ENCODE measurements around the gene PDE4D.
A peak's percentile ranks its signal among the peaks of the same experiment; 100 is the strongest.

Gene PDE4D

DNA sequence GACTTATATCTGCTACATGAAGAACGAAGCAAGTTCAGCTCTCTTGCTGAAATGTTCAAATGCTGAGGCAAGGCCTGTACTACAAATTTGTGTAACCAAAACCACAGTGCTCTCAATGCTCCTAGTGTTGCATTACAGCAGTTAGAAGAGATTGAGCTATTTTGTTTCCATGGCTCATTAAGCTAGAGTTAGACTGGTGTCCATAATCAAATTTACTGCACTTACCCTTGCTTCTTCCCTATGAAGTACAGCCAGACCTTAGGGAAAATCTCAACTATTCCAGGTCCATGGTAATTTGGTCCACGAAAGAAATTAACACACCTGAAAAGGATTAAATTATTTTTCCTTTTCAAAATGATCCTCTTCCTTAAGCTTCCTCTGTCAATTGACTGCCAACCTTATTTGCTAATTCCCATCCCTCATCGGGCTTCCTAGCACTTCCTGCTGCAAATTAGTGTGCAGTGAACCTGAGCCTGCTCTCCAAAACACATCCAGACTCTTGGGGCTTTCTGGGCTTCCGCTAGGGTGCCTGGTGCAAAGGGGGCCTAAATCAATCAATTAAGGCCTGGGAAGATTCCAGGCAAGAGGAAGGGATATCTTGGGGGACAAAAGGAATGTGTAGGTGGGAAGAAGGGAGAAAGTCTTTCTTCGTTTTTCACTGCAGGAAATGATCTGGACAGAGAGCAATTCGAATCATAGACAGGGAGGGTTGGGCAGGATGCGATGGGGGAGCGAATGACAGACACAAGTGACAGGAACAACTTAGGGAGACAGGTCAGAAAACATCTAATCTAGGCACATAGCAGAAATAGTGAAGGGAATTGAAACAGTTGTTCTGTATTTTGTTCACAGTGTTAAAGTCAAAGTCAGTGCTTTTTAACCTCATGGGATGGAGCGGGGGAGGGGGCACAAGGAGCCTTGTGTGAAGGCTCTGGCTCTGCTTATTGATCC lies 768.2 kb downstream of the PDE4D start:
- peak; percentile 47 for DNase-seq

DNA sequence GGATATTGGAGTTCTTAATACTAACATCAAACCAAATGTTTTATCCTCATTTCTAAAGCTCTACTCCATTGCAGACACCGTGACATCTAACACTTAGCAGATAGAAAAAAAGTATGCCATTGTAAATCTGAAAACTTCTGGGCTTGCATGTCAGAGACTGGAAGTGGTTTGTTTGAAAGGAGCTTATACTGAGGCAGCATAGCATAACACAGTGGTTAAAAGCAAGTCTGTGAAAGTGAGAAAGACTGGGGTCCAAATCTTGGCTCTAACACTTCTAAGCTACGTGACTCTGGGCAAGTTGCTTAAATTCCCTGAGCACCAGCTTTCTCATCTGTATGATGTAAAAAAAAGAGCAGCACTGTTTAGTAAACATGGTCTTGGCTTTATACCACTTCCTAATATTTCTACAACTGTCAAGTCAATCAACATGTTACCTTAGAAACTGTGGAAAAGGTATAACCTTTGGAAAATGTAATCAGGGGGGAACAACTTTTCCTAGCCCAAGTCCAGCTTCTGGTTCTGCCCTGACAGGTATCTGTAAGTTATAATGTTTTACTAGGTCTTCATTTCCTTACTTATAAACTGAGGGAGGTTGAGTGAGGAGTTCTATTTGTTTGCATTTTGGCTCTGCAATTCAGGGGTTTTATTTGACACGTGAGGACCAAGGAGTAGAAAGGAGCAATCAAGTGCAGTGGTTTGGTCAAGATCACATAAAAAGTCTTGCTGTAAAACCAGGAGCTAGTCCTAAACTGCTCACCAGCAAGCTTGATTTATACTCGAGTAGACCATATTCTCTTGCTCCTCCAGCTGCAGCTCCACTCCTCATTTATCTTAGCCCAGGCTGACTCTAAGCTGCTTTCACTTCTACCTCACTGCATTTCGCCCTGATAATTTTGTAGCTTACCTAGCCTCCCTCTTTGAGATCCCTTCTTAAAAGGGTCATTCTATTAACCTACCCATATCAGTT lies 769.6 kb downstream of the PDE4D start:
- no peak for DNase-seq

DNA sequence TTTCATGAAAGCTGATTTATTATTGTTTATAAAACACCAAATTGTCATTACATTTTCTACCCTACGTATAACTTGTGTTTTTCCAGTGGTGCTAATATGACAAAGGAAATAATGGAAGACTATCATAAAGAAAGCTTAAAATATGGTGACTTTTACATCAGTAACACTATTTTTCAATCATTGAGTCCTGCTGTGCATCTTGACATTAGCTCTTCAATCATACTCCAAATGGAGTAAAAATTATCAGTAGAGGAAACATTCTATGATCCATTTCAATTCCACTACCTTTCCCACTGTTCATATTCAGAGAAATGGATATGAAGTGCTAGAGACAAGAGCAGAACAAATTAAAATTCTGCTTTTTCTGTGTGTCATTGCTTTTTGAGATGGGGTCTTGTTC lies 774.0 kb downstream of the PDE4D start:
- DNase-seq = no peak

DNA sequence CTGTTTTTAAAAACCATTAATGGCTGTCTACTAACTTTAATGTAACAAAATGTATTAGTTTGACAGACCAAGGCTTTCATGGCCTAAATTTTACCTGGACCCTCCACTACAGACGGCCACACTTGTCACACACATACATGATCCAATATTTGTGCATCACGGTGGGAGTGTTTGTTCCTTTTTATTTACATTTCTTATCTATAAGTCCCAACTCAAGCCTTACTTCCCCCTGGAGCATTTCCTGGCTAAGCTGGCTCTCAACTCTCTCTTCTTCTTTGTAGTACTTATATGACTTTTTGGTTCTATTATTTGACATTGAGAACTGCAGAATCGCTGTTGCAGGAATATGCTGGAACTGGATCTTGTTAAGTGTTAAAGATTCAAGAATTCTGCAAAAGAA lies 776.2 kb downstream of the PDE4D start:
- DNase-seq = no peak

DNA sequence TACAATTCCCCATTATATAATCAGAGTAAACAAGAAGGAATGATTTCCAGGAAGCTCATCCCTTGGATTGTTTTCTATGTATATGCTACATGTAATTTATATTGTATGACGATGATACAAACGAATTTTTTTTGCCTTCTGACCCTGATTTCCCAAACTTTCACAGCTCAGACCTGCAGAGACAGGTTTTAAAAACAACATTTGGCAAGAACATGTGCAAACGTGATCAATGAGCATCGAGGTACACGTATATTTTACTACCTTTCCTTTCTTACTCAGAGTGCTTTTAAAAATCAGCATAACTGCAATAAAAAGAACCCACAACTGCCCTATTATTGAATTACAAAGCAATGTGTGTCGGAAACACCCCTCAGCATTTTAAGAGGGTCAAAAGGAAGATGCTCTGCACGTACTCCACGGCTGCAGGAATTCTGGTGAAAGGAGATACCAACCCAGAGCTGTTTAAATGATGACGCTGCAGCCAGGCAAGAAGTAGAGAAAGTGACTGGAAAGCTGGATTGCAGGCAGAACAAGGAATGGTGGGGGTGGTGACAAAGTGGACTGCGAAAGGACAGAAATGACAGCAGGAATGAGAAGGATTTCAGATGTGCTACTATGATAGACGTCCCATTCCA lies 777.2 kb downstream of the PDE4D start:
- no peak for DNase-seq

DNA sequence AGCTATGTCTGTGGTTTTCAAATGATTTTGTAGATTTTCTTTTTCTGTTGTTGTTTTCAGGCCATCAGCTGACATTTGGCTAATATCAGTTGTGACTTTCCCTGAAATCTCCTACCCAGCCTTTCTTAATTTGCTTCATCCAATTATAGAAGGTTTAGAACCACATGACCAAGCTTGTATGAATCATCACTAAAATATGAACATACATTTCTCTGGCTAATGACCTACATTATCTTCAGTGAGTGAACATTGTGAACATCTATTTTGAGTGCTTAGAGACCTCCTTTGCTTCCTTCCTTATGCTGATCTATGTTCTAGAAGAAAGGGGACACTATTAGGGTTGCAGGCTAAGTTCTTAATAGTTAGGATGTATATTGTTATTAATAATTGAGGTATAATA lies 778.2 kb downstream of the PDE4D start:
- no peak for DNase-seq

DNA sequence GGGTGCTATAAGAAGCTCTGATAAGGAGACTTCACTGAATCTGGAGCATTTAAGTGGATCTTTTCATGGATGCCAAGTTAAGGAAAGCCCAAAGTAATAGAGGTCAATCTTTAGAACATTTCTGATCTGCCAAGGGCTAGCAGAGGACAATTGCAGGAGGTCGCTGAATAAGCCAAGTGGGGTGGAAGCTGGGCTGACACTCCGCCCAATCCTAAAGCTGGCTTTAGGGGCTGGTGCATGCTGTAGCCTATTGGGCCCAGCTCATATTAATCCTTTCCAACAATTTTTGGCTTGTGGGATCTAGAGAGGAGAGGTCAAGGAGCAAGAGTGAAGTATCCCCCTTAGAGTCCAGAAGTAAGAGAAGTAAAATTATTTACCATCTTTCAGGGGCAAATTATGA lies 784.1 kb downstream of the PDE4D start:
- DNase-seq = no peak

DNA sequence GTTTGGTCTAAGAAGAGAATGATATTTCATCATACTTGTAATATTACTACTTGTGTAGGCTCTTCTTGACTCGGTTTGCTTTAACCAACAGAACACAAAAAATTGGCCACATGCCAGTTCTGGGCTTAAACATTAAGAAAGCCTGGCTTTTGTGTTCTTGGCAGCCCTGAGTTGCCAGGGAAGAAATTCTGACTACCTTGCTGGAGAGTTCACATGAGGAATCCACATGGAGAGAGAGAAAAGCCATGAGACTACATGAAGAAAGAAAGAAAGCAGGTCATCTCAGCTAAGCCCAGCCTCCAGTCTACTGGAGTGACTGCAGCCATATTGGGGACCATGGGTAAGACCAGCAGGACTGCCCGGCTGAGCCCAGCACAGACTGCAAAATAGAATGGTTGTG lies 785.8 kb downstream of the PDE4D start:
- DNase-seq = no peak

DNA sequence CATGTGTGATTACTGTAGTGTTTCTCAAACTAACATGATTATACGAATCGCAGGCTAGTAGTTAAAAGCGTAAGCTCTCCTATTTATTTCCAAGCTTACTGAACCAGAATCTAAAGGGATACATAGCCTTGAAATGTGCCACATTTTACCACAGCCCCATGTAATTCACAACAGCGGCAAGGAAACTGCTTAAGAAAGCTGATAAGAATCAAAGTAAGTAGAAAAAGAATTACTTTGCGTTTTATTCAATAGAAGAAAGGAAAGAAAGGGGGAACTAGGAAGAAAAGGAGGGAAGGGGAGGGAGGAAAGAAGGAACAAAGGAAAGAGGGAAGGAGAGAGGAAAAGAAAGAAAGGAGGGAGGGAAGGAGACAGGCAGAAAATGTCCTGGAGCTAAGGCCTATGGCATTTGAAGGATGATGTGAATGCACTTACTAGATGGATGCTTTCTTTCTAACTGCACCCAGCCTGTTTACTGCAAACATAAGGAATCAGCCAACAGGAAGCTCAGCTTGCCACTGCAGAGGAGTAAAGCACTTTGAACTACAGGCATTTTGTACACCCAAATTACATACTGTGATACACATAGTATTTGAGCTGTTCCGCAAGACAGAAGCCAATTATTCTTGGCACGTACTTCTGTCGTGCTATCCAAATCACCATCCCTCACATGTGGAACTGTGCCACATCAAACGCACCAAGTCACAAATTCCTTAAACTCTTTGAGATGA lies 789.0 kb downstream of the PDE4D start:
- DNase-seq = no peak

DNA sequence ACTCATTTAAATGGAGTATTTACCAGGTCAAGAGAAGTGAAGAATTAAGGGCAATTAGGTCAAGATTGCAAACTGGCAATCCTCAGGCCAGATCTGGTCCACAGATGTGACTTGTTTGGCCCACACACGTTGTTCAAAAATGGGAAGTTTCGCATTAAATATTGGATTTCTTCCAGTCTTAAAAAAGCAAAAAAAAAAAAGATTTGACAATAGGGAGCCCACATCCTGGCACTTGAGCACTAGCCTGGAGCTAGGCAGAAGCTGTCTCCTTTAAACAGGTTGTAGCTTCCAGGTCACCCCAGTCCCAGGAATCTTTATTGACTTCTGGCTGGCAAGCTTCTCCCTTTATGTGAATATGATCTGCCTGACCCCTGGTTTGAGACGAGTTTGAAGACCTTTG lies 790.2 kb downstream of the PDE4D start:
- DNase-seq = no peak

DNA sequence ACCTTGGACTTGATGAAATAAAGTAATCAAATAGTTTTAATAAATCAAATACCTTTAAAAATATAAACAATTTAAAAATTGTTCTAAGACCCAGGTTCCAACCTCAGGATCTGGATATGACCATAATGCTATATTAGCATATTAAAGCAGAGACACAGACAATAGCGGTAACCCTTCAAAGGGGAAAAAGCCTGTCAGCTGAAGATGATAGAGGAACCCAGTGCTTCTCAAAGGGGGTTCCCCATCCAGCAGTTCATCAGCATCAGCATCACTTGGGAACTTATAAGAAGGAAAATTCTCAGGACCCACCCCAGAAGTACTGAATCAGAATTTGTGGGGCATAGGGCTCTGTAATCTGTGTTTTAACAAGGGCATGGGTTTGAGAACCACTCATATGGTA lies 791.1 kb downstream of the PDE4D start:
- DNase-seq = no peak

DNA sequence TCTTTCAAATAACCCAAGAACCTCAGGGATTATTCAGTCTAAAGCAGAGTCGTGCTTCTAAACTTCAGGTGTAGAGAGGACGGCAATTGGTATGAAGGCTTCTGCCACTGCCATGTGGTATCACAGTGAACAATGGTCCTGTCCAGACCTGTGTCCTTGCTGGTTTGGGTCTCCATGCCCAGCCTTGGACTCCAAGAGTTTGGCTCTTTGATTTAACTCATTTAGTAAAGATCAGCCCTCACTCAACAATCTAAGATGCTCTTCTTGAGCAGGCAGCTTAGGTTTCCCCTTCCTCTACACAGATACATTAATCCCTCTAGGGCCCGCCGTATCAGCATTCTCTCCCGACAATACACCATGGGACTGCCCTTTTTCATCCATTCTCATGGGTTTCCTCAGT lies 792.7 kb downstream of the PDE4D start:
- DNase-seq = no peak

DNA sequence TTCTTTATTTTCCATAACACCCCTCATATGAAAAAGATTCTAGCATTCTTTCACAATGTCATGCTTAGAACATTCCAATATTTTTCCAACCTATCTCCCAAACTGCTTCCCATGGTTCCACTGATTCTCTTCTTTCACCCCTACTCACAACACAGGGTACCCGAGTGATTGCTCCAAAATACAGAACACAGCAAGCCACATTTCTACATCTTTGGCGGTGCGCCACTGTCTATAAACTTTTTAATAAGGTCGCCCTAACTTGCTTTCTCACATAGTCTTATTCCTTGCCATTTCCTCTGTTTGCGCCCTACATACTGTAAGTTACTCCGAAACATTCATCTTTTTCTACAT lies 793.6 kb downstream of the PDE4D start:
- no peak for DNase-seq

DNA sequence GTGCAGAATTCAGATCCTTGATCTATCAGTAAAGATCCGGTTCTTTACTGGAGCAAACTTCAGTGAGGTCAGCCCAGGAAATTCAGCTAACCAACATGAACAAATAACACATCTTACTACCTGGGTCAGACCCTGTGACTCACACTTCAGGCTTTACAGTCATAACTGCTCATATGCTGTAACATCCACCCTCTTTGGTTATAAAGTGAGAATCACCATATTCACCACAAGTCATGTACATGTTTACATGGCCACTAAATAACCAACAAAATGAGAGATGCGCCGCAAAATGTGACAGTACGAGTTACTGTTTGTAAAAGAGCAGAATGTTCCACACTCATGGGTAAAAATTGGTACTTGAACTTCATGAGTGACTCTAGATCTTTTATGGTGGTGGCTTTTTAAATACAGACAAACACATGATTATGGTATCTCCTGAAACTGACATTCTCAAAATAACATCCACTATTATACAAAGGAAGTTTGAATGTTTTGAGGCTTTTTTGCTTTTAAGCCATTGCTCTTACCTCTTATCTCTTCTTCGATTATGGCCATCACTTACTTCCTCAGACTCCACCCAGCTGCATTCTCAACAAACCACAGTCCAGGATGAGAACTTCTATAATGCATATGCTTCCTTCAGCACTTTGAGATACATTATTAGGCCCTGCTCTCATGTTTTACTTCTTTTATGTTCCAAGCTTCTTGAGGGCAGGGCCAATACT lies 794.1 kb downstream of the PDE4D start:
- DNase-seq = no peak

DNA sequence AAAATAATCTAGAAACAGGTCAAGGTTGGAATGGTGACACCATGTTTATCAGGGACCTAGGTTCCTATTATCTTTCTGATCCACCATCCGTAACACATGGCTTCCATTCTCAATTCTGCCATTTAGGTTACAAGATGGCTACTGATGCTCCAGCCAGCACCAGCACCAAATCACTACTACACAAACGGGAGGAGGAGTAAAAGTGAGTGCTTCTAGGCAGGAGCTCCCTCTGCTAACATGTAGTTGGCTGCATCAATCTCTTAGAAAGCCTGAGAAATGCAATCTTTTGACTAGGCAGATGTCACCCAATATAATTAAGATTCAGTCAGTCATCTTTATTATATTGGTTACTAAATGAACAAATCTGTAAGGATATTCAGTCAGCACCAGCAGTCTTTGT lies 794.8 kb downstream of the PDE4D start:
- DNase-seq = no peak

DNA sequence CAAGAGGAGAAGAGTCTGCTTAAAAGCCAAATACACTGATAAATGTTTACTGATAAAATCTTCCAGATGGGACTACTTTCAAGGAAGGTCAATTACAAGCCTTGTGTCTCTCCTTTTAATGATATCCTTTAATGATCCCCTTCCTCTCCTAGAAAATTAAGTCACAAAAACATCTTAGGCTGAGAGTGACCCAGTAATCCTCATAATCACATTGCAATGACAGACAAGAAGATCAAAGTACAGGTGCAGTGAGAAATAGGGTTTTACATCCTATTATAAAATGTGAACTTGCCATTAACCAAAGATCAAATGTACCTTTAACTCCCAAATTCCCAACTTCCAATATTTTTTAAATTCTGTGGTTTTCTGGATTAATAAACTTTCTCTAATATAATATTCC lies 795.8 kb downstream of the PDE4D start:
- DNase-seq = no peak

DNA sequence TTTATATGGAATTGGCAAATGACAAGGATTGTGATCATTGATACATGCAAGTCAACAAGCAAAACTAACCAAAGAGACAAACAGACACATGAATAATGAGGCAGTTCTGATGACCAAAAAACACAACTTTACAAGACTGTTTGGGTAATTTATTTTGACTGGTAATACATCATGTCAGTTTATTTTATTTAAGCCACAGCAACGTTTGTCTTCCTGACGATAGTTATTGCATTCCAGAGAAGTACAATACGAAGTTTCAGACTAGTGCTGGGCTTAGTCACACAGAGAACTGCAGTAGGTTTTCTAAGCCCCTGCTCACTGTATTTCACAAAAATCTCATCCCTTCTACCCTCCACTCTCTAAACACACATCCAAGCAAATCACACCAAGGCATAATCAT lies 796.4 kb downstream of the PDE4D start:
- DNase-seq = no peak

DNA sequence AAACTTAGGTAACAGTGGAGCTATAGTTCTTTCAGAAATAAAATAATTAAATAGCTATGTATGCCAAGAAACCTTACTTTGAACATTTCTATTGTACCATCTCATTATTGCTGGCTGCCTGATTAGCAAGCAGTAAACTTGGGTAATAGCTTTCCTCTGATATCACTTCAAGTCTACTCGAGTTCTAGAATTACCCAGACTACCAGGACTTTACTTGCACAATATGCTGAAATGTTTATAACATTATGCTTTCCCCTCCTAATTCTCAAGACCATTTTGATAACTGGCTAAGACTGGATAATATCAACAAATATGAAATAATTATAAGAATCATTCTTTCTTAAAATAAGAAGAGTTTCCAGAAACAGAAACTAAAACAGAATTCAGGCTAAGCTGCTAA lies 798.0 kb downstream of the PDE4D start:
- DNase-seq = no peak

DNA sequence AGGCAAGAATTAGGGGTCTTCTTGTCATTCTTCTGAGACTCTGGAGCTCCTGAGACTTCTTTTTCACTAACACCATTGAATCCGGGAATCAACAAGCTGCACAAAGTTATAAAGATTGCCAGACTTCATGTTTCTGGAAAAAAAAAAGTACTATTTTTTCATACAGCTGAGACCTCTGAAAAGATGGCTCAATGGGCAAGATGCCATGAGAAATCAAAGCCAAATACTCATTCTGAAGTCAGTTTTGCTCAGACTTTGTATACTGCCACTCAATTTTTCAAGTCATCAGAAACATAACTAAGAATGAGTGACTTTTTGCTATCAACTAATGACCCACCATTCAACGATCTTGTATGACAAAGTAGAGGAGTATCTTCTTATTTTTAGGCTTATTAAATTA lies 798.7 kb downstream of the PDE4D start:
- DNase-seq = no peak

DNA sequence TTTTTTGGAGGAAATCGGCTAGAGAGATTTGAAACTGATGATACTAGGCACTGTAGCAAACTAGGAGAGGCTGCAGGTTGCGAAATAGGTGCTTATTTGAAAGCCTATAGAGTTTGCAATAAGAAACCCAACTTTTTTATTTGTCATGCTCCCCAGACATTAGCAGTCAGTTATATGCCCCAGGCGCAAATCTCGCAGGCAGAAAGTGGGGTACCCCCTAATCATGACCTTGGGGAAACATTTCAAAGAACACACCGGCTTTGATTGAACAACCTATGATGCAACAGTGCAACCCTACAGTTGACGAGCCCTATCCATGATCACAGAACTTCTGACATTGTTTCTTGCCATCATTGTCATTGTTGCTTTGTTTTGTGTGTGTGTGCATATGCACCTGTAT lies 800.2 kb downstream of the PDE4D start:
- DNase-seq = no peak

DNA sequence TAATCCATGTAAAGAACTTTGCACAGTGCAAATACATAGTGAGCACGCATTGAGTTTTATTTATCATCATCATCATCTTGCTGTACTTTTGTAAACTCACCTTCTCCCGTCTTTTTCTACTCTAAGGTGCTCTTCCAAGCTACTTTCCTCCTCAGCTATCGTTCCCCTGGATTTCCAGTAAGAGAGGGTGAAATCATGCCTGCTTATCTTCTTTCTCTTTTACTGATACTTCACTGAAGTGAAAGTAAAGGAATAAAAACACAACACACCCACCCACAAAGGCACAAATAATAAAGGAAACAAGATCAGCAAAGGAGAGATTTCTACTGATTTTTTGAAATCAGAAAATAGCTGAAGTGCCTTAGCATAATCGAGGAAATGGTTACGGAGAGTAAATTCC lies 800.8 kb downstream of the PDE4D start:
- no peak for DNase-seq

DNA sequence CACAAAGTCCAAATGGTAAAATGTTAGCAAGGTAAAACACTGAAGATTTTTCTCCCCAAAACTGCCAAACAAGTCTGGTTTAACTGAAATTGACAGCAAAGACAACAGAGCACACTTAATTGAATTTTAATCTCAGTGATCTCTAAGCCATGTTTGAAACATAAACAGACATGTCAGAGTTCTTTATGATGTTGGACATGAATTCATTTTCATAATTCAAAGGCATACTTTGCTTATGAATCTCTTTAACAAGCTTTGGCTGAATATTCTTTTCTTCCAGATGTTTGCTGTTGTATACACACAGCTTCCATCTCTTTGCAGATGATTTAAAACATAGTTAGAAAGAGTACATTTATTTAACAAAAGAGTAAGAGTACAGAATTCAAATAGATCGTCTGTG lies 801.6 kb downstream of the PDE4D start:
- DNase-seq = no peak
